GM23248 (cell line): ENCODE measurements around the gene TNFRSF13B. TPM values are rescaled to one million over a fixed set of nuclear protein-coding genes. Genes with fewer than 3 reads are reported as not detected.
A peak's percentile ranks its signal among the peaks of the same experiment; 100 is the strongest.

Experiments
- DNase-seq: peaks from one replicate; pipeline ENCODE4 v3.0.0-alpha.2; 2015
- H2AFZ ChIP-seq: fragments of 200-600 bp; sonication (generic); 2 replicates; pipeline ENCODE4 v1.6.1; 2016; ENCODE audit warnings: antibody characterized with exemption
- H3F3A ChIP-seq: fragments of 200-600 bp; sonication (generic); 2 replicates; pipeline ENCODE4 v1.6.1; 2016; ENCODE audit warnings: mild to moderate bottlenecking, antibody characterized with exemption, mixed run types; ENCODE audit not compliant: insufficient read depth
- H3K27ac ChIP-seq: fragments of 200-600 bp; sonication (generic); 2 replicates; pipeline ENCODE4 v1.5.1; 2016; ENCODE audit warnings: mild to moderate bottlenecking
- H3K27me3 ChIP-seq: fragments of 200-600 bp; sonication (generic); replicated peaks from 2 replicates; pipeline ENCODE4 v1.6.1; 2016; ENCODE audit warnings: mild to moderate bottlenecking; ENCODE audit not compliant: insufficient read depth
- H3K36me3 ChIP-seq: fragments of 200-600 bp; sonication (generic); 2 replicates; pipeline ENCODE4 v1.6.1; 2016; ENCODE audit warnings: low read depth, mild to moderate bottlenecking
- H3K4me1 ChIP-seq: fragments of 200-600 bp; sonication (generic); 2 replicates; pipeline ENCODE4 v1.6.1; 2016; ENCODE audit warnings: mild to moderate bottlenecking; ENCODE audit not compliant: insufficient read depth
- H3K4me2 ChIP-seq: fragments of 200-600 bp; sonication (generic); one replicate; pipeline ENCODE4 v1.6.1; 2016; ENCODE audit warnings: mild to moderate bottlenecking; ENCODE audit not compliant: unreplicated experiment
- H3K4me3 ChIP-seq: fragments of 200-600 bp; sonication (generic); 2 replicates; pipeline ENCODE4 v1.5.1; 2016; ENCODE audit warnings: mild to moderate bottlenecking
- H3K79me2 ChIP-seq: fragments of 200-600 bp; sonication (generic); 2 replicates; pipeline ENCODE4 v1.6.1; 2016; ENCODE audit warnings: mild to moderate bottlenecking; ENCODE audit not compliant: insufficient read depth
- H3K9ac ChIP-seq: fragments of 200-600 bp; sonication (generic); 2 replicates; pipeline ENCODE4 v1.6.1; 2016; ENCODE audit warnings: mild to moderate bottlenecking
- H3K9me2 ChIP-seq: fragments of 200-600 bp; sonication (generic); 2 replicates; pipeline ENCODE4 v1.6.1; 2016; ENCODE audit warnings: mixed run types, mild to moderate bottlenecking, moderate library complexity; ENCODE audit not compliant: insufficient read depth
- H3K9me3 ChIP-seq: fragments of 200-600 bp; sonication (generic); one replicate; pipeline ENCODE4 v1.6.1; 2017; ENCODE audit warnings: low read depth
- H4K20me1 ChIP-seq: fragments of 200-600 bp; sonication (generic); 2 replicates; pipeline ENCODE4 v1.6.0; 2016; ENCODE audit not compliant: insufficient read depth
- EZH2 ChIP-seq: fragments of 200-600 bp; sonication (generic); IDR thresholded peaks from 2 replicates; pipeline ENCODE4 v1.6.1; 2018; ENCODE audit warnings: antibody characterized with exemption, mild to moderate bottlenecking; ENCODE audit not compliant: insufficient read depth, poor library complexity, severe bottlenecking
- EZH2phosphoT487 ChIP-seq: fragments of 200-600 bp; sonication (generic); IDR thresholded peaks from 2 replicates; pipeline ENCODE4 v1.6.1; 2018; ENCODE audit warnings: antibody characterized with exemption, moderate library complexity, mild to moderate bottlenecking, low read depth; ENCODE audit not compliant: insufficient read depth
- WGBS, 2 experiments: methylation state at CpG; one replicate each; pipeline ENCODE4 v1.1.6; 2015 to 2017; ENCODE audit warnings: low lambda C conversion rate in 2 of 2, low coverage in 1 of 2; ENCODE audit errors: missing lambda C conversion rate in 2 of 2; 5-methylcytosine and 5-hydroxymethylcytosine counted together
- in situ Hi-C: fragments of 300-500 bp; cut with MboI; formaldehyde crosslinking; loops from 2 replicates; pipeline ENCODE4 v1.15.0; 2020
- polyA plus RNA-seq: library from polyadenylated mRNA; unstranded; fragments of >200 nt; fragmentation: Nextera tagmentation; extraction: Ambion mirVana; gene quantifications from 2 replicates; pipeline ENCODE4 v1.2.1, GENCODE V29; 2016
- total RNA-seq: library from RNA; depleted of rRNA; stranded (reverse); fragments of >200 nt; shearing (Covaris generic); gene quantifications from 2 replicates; pipeline ENCODE4 v1.2.3, GENCODE V29; 2014

Gene TNFRSF13B
- total and polyA plus RNA-seq, 2 experiments from 2014 or later: not detected

DNA sequence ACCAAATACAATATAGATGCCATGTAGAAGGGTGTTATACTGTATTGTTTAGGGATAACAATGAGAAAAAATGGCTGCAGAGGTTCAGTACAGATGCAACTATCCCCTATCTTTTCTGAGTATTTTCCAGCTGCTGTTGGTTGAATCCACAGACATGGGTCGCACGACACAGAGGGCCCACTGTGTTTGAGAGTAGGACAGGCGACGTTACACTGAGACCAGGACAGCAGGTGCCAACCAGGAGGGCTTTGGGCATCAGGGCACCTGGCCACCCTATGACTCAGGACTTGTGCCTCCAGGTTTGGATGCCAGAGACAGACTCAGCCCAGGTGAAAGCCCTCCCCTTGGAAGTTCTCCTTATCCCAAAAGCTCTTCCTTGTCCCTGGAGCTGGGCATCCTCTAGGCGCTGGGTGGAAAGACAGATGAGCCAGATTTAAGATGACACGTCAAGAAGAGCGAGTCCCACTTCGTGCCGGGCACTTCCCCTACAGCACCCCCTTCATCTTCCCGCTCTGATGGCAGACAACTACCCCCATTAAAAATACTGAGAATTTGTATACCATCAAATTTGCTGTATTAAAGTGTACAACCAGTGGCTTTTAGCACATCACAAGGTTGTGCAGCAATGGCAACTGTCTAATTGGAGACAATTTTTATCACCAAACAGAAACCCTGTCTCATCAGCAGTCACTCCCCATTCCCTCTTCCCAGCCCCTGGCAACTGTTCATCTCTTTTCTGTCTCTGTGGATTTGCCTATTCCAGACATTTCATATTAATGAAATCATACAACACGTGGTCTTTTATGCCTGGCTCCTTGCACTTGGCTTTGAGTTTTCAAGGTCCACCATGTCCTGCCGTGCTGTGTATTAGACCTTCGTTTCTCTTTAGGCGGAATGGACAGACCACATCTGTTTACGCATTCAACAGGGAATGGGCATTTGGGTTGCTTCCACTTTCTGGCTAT is 30.6 kb downstream of the TNFRSF13B start:
- no peak overlapping the region for H2AFZ ChIP-seq
- H3K27ac ChIP-seq: no peak overlapping the region
- H3K9me3 ChIP-seq: no peaks in the 10 kb centered on the region
- H3K9ac ChIP-seq: no peak overlapping the region
- 61 to 64% methylated on average over 15 of the region's 15 CpGs for WGBS, 2 experiments
- H4K20me1 ChIP-seq: no peaks in the 10 kb centered on the region
- H3K4me2 ChIP-seq: no peak overlapping the region
- in situ Hi-C loops: no loop called here
- H3K27me3 ChIP-seq: peaks cover 22% of the 10 kb centered on the region; the same call in 1 of the 2 replicates
- no peaks in the 10 kb centered on the region for H3K36me3 ChIP-seq
- H3K79me2 ChIP-seq: no peaks in the 10 kb centered on the region
- H3F3A ChIP-seq: no peaks in the 10 kb centered on the region
- no peak overlapping the region for H3K4me3 ChIP-seq
- no peaks in the 10 kb centered on the region for H3K4me1 ChIP-seq
- H3K9me2 ChIP-seq: no peaks in the 10 kb centered on the region
- TF ChIP-seq EZH2 (no peak), EZH2phosphoT487 (no peak)
- DNase-seq: peak; percentile 32

DNA sequence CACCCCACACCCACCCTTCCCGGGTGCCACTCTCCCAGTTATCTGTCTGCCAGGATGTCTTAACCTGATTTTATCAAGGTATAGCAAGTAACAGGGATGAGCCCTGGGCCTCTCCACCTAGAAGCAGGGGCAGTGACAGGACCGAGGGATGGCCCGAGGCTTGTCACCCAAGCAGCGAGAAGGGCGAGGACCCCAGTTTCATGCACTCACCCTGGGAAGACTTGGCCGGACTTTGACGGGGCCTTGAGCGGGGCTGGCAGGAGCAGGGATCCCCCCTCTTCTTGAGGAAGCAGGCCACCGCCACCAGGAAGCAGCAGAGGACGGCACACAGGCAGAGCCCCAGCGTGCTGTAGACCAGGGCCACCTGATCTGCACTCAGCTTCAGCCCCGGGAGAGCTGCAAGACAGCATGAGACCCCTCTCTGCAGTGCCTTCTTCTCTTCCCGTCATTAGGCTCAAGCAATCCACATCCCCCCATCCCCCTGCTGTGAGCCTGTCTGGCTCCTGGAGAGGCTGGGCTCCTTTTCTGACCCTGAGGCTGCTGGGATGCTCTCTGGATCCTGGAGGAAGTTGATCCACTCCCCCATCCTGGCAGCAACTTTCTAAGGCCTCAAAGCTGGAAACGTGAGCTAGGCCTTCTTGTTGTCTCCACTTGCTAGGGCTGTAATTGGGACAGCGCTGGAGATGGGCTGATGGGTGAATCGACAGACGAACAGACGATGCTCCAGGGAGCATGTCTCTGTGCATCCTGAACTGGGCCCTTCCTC is 31.6 kb downstream of the TNFRSF13B start:
- Histone ChIP-seq H3K4me1 (no peaks in the 10 kb centered on the region), H3K27me3 (peaks cover 22% of the 10 kb centered on the region; the same call in 1 of the 2 replicates), H3K9me3 (no peaks in the 10 kb centered on the region), H3F3A (no peaks in the 10 kb centered on the region), H3K36me3 (no peaks in the 10 kb centered on the region), H3K4me2 (no peak overlapping the region), H3K27ac (no peak overlapping the region), H3K79me2 (no peaks in the 10 kb centered on the region), H2AFZ (no peak overlapping the region), H3K9ac (no peak overlapping the region), H4K20me1 (no peaks in the 10 kb centered on the region), H3K4me3 (no peak overlapping the region), H3K9me2 (no peaks in the 10 kb centered on the region)
- TF ChIP-seq EZH2phosphoT487 (no peak), EZH2 (no peak)
- WGBS, 2 experiments: 84% methylated on average over 18 of the region's 18 CpGs
- in situ Hi-C loops: no loop called here
- no peak for DNase-seq

DNA sequence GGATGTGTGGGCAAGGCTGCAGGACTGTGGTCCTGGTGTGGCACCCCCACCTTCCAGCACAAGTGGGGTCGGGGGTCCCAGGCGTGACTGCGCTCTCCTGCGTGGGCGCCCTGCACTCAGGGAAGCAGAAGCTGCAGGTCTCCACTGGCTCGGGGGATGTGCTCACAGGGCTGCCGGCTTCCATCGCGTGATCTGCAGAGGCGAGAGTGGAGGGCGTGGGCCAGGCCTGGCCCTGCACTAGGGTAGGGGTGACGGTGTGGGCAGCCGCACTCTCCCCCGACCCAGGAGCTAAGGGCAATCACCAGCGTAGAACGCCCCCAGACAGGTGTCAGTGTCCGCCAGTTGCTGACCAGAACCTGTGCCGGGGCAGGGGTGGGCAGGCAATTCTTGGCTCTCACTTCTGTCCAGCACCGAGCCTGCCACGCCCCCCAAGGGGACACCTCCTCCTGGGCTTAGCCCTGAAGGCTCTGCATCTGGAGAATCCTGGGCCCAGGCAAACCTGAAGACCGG is 32.3 kb downstream of the TNFRSF13B start:
- no peak overlapping the region for H3K9ac ChIP-seq
- in situ Hi-C loops: no loop called here
- no peak overlapping the region for H2AFZ ChIP-seq
- DNase-seq: no peak
- peaks cover 21% of the 10 kb centered on the region; the same call in 1 of the 2 replicates for H3K27me3 ChIP-seq
- H3K36me3 ChIP-seq: no peaks in the 10 kb centered on the region
- H3K4me1 ChIP-seq: no peaks in the 10 kb centered on the region
- H3K79me2 ChIP-seq: no peaks in the 10 kb centered on the region
- H3K4me2 ChIP-seq: no peak overlapping the region
- H3K4me3 ChIP-seq: no peak overlapping the region
- TF ChIP-seq EZH2 (no peak), EZH2phosphoT487 (no peak)
- no peaks in the 10 kb centered on the region for H4K20me1 ChIP-seq
- no peak overlapping the region for H3K27ac ChIP-seq
- H3K9me2 ChIP-seq: no peaks in the 10 kb centered on the region
- 52 to 54% methylated on average over 21 of the region's 21 CpGs for WGBS, 2 experiments
- H3K9me3 ChIP-seq: no peaks in the 10 kb centered on the region
- H3F3A ChIP-seq: no peaks in the 10 kb centered on the region

DNA sequence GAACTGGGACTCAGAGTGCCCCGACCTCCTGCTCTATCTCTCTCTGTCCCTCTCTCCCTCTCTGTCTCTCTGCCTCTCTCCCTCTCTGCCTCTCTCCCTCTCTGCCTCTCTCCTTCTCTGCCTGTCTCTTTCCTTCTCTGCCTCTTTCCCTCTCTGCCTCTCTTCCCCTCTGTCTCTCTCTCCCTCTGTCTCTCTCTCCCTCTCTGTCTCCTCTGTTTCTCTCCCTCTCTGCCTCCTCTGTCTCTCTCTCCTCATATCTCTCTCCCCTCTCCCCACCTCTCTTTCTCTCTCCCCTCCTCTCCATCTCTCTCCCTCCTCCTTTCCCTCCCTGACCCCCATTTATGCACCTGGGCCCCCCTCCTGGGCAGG is 32.7 kb downstream of the TNFRSF13B start:
- H3K9ac ChIP-seq: no peak overlapping the region
- no peak overlapping the region for H3K4me2 ChIP-seq
- H3K27ac ChIP-seq: no peak overlapping the region
- no peaks in the 10 kb centered on the region for H3K9me3 ChIP-seq
- in situ Hi-C loops: no loop called here
- H3F3A ChIP-seq: no peaks in the 10 kb centered on the region
- H3K4me1 ChIP-seq: no peaks in the 10 kb centered on the region
- H3K27me3 ChIP-seq: peaks cover 16% of the 10 kb centered on the region; the same call in 1 of the 2 replicates
- H3K36me3 ChIP-seq: no peaks in the 10 kb centered on the region
- H3K4me3 ChIP-seq: no peak overlapping the region
- no peaks in the 10 kb centered on the region for H4K20me1 ChIP-seq
- TF ChIP-seq EZH2phosphoT487: no peak
- no peak for TF ChIP-seq EZH2
- DNase-seq: no peak
- H3K9me2 ChIP-seq: no peaks in the 10 kb centered on the region
- 46 to 50% methylated on average over 1 of the region's 1 CpG for WGBS, 2 experiments
- no peak overlapping the region for H2AFZ ChIP-seq
- no peaks in the 10 kb centered on the region for H3K79me2 ChIP-seq
